GM19035 (cell line): Measurements from ENCODE around the gene GALR1.
"Not testable (repeated sequence)": the region's sequence is repeated elsewhere in the genome, so short reads cannot be mapped to it uniquely, and the experiment has no call there.

ENCODE experiments used
- ATAC-seq: cut with Tn5 transposase; IDR thresholded peaks from one replicate; pipeline ENCODE4 v1.9.1; 2021; ENCODE audit not compliant: unreplicated experiment

Gene GALR1

DNA sequence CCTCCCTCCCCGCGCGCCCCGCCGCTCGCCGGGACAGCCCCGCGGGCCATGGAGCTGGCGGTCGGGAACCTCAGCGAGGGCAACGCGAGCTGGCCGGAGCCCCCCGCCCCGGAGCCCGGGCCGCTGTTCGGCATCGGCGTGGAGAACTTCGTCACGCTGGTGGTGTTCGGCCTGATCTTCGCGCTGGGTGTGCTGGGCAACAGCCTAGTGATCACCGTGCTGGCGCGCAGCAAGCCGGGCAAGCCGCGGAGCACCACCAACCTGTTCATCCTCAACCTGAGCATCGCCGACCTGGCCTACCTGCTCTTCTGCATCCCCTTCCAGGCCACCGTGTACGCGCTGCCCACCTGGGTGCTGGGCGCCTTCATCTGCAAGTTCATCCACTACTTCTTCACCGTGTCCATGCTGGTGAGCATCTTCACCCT is 865 bp downstream of the GALR1 start:
- no peak for ATAC-seq

- ATAC-seq: no peak
These were observed 1.5 kb downstream of the GALR1 start for GRCh38 chr18:77250926-77251729.

GRCh38 chr18:77251730-77252050 is 2.0 kb downstream of the GALR1 start:
- ATAC-seq: no peak

GRCh38 chr18:77254711-77255405 is 5.2 kb downstream of the GALR1 start:
- no peak for ATAC-seq

- no peak for ATAC-seq
These were observed 5.9 kb downstream of the GALR1 start for GRCh38 chr18:77255426-77256105.

DNA sequence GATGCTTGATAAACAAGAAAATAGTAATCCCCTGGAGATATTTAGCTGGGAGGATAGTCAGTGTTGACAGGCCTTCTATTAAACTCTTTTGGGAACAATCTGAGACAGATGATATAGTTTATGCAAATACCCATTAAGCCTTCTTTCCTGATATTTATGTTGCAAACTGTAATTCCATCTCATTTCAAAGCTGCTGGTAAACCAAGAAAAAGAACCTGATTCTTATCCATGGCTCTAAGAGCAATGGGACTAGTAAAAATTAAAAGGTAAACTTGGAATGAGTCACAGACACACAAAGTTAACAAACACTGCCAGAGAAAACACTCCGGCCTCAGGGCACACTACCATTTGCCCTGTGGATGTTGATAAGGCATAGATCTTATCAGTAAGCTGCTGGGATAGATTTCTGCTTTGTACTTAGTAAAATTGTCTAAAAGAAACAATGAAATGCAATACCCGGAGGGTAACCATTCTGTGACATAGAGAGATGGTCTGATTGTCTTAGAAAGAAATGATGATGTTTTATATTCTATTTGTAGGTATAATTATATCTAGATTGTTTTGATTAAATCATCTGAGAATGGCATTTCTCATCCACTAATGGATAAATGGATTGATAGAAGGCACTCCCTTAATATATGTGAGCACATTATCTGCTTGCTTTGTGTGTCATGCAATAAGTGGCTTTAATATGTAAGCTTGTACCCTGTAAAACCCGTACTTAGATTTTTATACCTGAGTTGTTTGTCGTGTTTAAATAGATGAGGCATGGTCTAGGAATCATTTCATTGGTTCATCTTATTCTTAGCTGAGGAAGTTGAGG is 13.2 kb downstream of the GALR1 start:
- ATAC-seq: no peak

DNA sequence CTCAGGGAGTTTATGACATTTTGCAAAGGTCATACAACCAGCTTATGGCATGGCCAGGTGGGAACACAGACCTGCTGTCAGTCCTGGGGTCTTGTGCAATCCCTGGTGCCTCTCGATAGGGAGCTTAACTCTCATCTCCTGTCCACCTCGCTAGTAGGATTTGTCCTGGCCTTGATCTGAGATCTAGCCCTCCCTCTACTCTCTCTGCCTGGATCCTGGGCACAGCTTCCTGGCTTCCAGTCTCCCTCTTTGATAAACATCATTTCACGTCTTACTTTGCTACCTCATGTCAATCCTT is 13.8 kb downstream of the GALR1 start:
- no peak for ATAC-seq

DNA sequence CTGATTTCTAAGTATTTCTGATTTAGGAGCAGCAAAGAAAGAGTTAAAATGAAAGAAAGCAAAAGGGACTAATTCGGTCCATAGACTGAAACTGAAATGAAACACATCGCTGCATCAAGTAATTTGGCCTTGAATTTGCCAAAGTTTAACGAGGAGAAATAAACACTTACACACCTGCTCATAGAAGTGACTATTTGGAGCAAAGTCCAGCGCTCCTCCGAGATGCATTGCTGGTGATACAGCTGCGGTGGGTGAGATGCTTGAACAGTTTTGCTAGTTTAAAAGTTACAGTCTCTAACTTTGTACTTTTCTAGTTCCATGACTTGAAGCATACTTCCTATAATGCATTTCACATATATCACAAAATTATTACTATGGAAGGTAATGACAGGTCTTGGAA is 18.3 kb downstream of the GALR1 start:
- no peak for ATAC-seq

DNA sequence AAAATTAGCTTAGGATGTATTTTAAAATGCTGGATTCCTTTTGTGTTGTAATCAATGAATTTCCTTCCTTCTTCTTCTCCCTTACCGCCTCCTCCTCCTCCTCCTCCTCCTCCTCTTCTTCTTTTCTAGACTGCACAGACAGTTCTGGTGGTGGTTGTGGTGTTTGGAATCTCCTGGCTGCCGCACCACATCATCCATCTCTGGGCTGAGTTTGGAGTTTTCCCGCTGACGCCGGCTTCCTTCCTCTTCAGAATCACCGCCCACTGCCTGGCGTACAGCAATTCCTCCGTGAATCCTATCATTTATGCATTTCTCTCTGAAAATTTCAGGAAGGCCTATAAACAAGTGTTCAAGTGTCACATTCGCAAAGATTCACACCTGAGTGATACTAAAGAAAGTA is 18.8 kb downstream of the GALR1 start:
- ATAC-seq: no peak

GRCh38 chr18:77271576-77272481 is 22.2 kb downstream of the GALR1 start:
- no peak for ATAC-seq

DNA sequence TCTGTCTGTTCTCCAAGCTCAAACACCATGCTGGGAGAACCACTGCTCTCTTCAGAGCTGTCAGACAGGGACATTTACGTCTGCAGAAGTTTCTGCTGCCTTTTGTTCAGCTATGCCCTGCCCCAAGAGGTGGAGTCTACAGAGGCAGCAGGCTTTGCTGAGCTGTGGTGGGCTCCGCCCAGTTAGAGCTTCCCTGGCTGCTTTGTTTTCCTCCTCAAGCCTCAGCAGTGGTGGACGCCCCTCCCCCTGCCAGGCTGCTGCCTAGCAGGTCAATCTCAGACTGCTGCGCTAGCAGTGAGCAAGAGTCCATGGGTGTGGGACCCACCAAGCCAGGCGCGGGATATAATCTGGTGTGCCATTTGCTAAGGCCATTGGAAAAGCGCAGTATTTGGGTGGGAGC is 41.2 kb downstream of the GALR1 start:
- ATAC-seq: not testable (repeated sequence)

- no peak for ATAC-seq
These were observed 48.5 kb downstream of the GALR1 start for GRCh38 chr18:77298172-77298571.

GRCh38 chr18:77299706-77300105 is 50.1 kb downstream of the GALR1 start:
- no peak for ATAC-seq

DNA sequence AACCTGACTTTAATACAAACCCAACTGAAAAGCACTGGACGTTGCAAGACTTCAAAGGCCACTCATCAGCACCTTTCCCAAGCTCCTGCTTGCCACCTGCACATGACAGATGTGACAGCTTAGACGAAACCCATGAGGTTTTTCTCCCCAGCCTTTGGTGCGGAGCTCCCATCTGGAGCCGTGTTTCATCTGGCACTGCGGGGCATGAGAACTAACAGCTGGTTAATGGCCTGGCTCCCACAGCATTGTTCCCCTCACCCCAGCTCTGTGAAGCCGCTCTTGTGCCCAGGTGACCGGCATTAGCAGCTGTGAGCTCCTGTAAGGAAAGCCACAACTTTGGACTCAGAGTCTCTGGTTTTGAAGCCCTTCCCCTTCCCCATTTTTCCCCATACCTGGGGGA is 50.9 kb downstream of the GALR1 start:
- no peak for ATAC-seq

DNA sequence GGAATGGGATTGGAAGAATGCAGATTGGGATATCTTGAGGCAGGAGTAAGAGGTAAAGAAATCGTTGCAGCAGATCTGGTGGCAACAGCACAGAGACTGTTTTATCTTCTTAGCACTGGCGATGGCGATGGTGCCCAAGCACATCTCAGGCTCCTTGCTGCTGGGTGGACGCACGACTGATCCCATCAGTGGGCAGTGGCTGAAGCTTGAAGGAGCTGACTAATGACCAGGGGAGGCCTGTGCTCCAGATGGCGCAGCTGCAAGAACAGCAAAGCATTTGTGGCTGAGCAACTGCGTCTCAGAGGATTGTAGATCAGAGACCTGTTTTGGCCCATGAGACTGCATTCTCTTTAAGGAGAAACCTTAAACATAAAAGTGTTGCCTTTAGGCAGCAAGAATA is 54.6 kb downstream of the GALR1 start:
- ATAC-seq: no peak

- ATAC-seq: no peak
These were observed 56.0 kb downstream of the GALR1 start for GRCh38 chr18:77305676-77306075.

DNA sequence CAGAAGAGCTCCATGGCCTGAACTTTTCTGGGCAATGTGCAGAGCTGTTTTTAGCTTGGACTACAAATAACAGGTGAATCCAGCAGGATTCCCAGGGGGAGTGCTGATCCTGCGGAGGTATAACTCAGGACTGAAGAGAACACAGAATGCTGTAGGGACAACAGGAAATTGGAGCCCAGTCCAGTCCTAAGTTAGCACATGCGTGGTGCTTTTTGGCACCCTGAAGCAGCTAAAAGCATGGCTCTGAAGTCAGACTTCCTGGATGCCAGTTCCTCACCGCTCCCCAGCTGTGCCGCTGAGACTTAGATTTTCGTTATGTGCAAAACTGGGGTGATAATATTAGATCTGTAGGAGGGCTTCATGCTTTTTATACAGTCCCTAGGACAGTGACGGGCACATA is 58.6 kb downstream of the GALR1 start:
- ATAC-seq: no peak

DNA sequence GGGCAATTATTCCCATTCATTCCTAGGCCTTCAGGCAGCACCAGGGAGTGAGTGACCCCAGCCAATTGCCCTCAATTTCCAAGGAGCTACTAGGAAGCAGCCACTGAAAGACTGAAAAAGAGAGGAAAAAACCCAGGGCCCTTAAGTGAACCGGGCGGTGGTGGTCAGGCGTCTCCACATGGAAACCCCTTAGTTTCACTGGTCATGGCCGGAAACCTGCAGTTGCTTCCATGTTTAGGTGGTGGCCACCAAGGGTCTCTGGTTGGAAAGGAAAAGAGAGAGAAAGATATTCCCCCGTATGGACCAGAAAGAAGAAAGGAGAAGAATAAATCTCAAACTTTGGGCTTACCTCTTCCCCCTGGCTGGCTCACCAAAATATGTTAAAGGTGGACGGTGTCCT is 64.9 kb downstream of the GALR1 start:
- no peak for ATAC-seq

GRCh38 chr18:77314952-77315351 is 65.3 kb downstream of the GALR1 start:
- no peak for ATAC-seq

GRCh38 chr18:77316008-77316407 is 66.4 kb downstream of the GALR1 start:
- no peak for ATAC-seq
